ENCODE results near the gene IL1F10. TPM values are rescaled to one million over a fixed set of nuclear protein-coding genes. Genes with fewer than 3 reads are reported as not detected.

IL1F10 gene
- total RNA-seq, 1 donor from 2014 or later, result not detected

DNA sequence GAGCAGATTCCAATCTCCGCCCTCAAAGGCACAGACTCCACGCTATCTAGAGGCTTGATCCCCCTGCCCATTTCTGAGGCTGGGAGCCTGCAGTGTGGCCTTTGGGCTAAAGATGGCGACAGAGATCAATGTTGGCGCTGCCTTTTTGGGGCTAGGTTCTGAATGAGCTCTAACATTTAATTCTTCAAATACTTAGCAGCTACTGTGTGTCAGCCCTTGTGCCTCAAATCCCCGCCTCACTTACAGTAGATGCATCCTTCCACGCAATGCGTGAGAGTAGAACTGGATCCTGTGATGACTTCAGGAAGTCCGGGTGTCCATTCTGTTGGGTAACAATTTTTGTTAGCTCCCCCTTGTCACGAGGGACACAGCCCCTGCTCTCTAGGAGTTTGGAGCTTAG, 12.4 kb downstream of the IL1F10 start:
- peak; percentile 79 for TF ChIP-seq CTCF (conservative IDR thresholded peaks at IDR 0.05)
- H3K4me3 Mint-ChIP-seq, result no peak overlapping the region
- no peaks in the 10 kb centered on the region for H3K4me1 Mint-ChIP-seq (ENCODE audit: unreplicated experiment)
- no peak for DNase-seq (ENCODE audit: extremely low spot score, unreplicated experiment)
- H3K36me3 Mint-ChIP-seq, result no peaks in the 10 kb centered on the region
- H3K27ac Mint-ChIP-seq, result no peak overlapping the region
- no peaks in the 10 kb centered on the region for H3K9me3 Mint-ChIP-seq
- peaks cover 11% of the 10 kb centered on the region for H3K27me3 Mint-ChIP-seq

DNA sequence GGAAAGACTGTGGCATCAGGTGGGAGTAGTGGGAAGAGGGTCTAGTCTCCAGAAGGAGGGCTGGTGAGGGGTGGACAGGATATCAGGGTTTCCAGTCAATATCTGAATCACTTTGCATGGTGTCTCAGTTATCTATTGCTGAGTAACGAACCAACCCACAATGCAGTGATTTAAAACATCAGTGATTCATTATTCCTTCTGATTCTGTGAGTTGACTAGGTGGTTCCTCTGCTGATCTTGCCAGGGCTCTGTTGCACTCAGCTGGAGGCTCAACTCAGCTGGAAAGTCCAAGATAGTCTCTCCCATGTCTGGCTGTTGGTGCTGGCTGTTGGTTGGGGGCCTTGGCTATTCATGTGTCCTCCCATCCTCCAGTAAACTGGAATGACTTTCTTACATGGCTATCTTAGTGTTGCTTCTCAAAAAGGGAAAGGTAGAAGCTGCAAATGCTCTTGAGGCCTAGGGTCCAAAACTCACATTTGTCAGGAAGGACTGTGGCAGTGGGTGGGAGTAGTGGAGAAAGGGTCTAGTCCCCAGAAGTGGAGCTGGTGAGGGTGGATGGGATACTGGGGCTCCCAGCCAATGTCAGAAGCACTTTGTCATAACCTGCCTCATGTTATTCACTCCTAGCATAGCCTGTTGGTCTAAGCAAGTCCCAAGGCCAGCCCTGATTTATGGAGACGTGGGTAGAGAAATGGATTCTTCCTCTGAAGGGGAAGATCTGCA, 13.9 kb downstream of the IL1F10 start:
- H3K4me3 Mint-ChIP-seq, result no peak overlapping the region
- no peaks in the 10 kb centered on the region for H3K36me3 Mint-ChIP-seq
- peaks cover 11% of the 10 kb centered on the region for H3K27me3 Mint-ChIP-seq
- no peak for TF ChIP-seq CTCF (conservative IDR thresholded peaks at IDR 0.05)
- no peaks in the 10 kb centered on the region for H3K9me3 Mint-ChIP-seq
- no peaks in the 10 kb centered on the region for H3K4me1 Mint-ChIP-seq (ENCODE audit: unreplicated experiment)
- no peak for DNase-seq (ENCODE audit: extremely low spot score, unreplicated experiment)
- no peak overlapping the region for H3K27ac Mint-ChIP-seq

DNA sequence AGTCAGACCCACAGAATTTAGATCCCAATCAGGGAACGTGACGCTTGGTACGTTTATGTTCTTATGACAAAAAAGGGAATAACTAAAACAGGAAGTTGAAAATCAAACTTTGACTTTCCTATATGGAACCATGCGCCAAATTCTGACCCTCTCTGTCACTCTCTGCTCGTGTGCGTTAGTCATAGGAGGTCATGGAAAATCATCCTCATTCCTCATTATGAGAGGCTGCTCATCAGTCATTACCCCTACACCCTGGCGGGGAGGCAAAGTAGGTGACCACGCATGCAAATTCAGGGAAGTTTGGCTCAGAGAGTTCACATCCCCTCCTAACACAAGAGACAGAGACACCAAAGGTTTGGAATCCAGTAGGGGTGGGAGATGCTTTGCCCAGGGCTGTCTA, 15.5 kb downstream of the IL1F10 start:
- Mint-ChIP-seq H3K4me1 (ENCODE audit: unreplicated experiment) (no peaks in the 10 kb centered on the region), H3K27ac (no peak overlapping the region), H3K9me3 (no peaks in the 10 kb centered on the region), H3K27me3 (peaks cover 11% of the 10 kb centered on the region), H3K36me3 (no peaks in the 10 kb centered on the region), H3K4me3 (no peak overlapping the region)
- no peak for DNase-seq (ENCODE audit: extremely low spot score, unreplicated experiment)
- TF ChIP-seq CTCF (conservative IDR thresholded peaks at IDR 0.05), result no peak

DNA sequence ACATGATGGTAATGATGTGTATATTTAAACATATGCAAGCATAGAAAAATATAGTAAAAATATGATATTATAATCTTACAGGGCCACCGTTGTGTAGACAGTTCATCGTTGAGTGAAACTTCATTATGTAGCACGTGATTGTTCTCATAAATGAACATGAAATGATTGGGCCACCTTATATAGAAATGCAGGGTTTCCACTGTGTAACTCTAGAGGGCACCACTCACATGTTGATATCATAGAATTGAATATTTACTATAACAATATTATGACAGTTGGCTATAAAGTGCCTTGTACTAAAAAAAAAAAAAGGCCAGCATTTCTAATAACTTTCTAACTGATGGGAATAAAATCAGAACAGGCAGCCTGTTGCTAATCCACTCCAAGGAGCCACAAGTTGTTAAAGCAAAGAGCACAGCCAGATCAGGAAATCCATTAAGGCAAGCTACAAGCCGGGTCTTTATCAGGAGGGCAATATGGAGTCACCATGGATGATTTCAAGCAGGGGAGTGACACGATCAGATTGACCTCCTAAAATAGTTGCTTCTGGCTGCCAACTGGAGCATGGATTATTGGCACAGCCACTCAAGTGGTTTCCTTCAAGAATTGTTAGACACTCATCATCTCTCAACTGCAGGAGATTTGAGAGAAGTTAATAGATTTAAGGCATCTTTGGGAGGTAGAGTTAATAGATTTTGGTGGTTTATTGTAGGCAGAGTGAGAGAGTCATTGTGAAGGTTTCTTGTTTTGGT, 16.7 kb downstream of the IL1F10 start:
- H3K9me3 Mint-ChIP-seq, result no peaks in the 10 kb centered on the region
- H3K4me1 Mint-ChIP-seq (ENCODE audit: unreplicated experiment), result no peaks in the 10 kb centered on the region
- no peaks in the 10 kb centered on the region for H3K36me3 Mint-ChIP-seq
- peak; percentile 48 for TF ChIP-seq CTCF (conservative IDR thresholded peaks at IDR 0.05)
- H3K4me3 Mint-ChIP-seq, result no peak overlapping the region
- no peak for DNase-seq (ENCODE audit: extremely low spot score, unreplicated experiment)
- H3K27me3 Mint-ChIP-seq, result peaks cover 11% of the 10 kb centered on the region
- H3K27ac Mint-ChIP-seq, result no peak overlapping the region

GRCh38 chr2:113085542-113085941, 17.8 kb downstream of the IL1F10 start:
- Mint-ChIP-seq H3K4me3 (no peak overlapping the region), H3K27me3 (peaks cover 11% of the 10 kb centered on the region), H3K27ac (no peak overlapping the region), H3K9me3 (no peaks in the 10 kb centered on the region), H3K36me3 (no peaks in the 10 kb centered on the region), H3K4me1 (ENCODE audit: unreplicated experiment) (no peaks in the 10 kb centered on the region)
- TF ChIP-seq CTCF (conservative IDR thresholded peaks at IDR 0.05), result no peak
- DNase-seq (ENCODE audit: extremely low spot score, unreplicated experiment), result no peak
